Suppressor macrophage treated with lipopolysaccharide for 1 hour (primary cell): Measurements from ENCODE around the gene TCN2.
"Not testable (repeated sequence)": the region's sequence is repeated elsewhere in the genome, so short reads cannot be mapped to it uniquely, and the experiment has no call there.

ENCODE experiments used
- DNase-seq, 3 donors: peaks; one replicate each; pipeline ENCODE4 v3.0.0-alpha.2; 2020 to 2022

The TCN2 gene

GRCh38 chr22:30612789-30613188 is 5.8 kb downstream of the TCN2 start:
- no peak for DNase-seq

GRCh38 chr22:30614268-30614667 is 7.3 kb downstream of the TCN2 start:
- DNase-seq = no peak

GRCh38 chr22:30614879-30615278 is 7.9 kb downstream of the TCN2 start:
- no peak for DNase-seq

GRCh38 chr22:30615543-30615954 is 8.6 kb downstream of the TCN2 start:
- DNase-seq = peak in 2 of 3 donors; percentile 15 to 45

- no peak for DNase-seq
These were observed 10.8 kb downstream of the TCN2 start for GRCh38 chr22:30617819-30618218.

GRCh38 chr22:30619909-30620308 is 12.9 kb downstream of the TCN2 start:
- DNase-seq = not testable (repeated sequence)

- no peak for DNase-seq
These were observed 19.4 kb downstream of the TCN2 start for GRCh38 chr22:30626413-30626812.

GRCh38 chr22:30627471-30627870 is 20.5 kb downstream of the TCN2 start:
- peak; percentile 45 to 55 (median 50) for DNase-seq

- DNase-seq = no peak
These were observed 21.5 kb downstream of the TCN2 start for GRCh38 chr22:30628491-30628890.

GRCh38 chr22:30631469-30631868 is 24.5 kb downstream of the TCN2 start:
- not testable (repeated sequence) for DNase-seq

- DNase-seq = peak; percentile 97 to 98 (median 97)
These were observed 27.7 kb downstream of the TCN2 start for GRCh38 chr22:30634471-30635233.

GRCh38 chr22:30635273-30636225 is 28.6 kb downstream of the TCN2 start, which contains the start of gene SLC35E4:
SLC35E4 (plus strand) TSS chr22:30635781; CDS start chr22:30636451, 670 bp downstream.
- peak; percentile 89 to 98 (median 95) for DNase-seq

GRCh38 chr22:30636226-30637077 is 29.5 kb downstream of the TCN2 start:
- peak in 1 of 3 donors; percentile 25 for DNase-seq

- no peak for DNase-seq
These were observed 30.7 kb downstream of the TCN2 start for GRCh38 chr22:30637701-30638114.

- no peak for DNase-seq
These were observed 33.4 kb downstream of the TCN2 start for GRCh38 chr22:30640361-30640760.

- no peak for DNase-seq
These were observed 34.0 kb downstream of the TCN2 start for GRCh38 chr22:30640839-30641430.

- no peak for DNase-seq
These were observed 36.3 kb downstream of the TCN2 start for GRCh38 chr22:30643055-30643875.

- no peak for DNase-seq
These were observed 39.7 kb downstream of the TCN2 start for GRCh38 chr22:30646518-30647160.

GRCh38 chr22:30647536-30647935 is 40.6 kb downstream of the TCN2 start:
- DNase-seq = no peak

GRCh38 chr22:30648825-30649224 is 41.9 kb downstream of the TCN2 start:
- DNase-seq = no peak
